GM19324 (cell line): ENCODE measurements around the gene FIZ1.
"Not testable (repeated sequence)": the region's sequence is repeated elsewhere in the genome, so short reads cannot be mapped to it uniquely, and the experiment has no call there.

Experiments used
- ATAC-seq: cut with Tn5 transposase; IDR thresholded peaks from one replicate; pipeline ENCODE4 v1.9.1; 2021; ENCODE audit warnings: mild to moderate bottlenecking, moderate library complexity; ENCODE audit not compliant: unreplicated experiment, low FRiP score

The FIZ1 gene

GRCh38 chr19:55598034-55598433 is 1.3 kb downstream of the FIZ1 start:
- no peak for ATAC-seq

DNA sequence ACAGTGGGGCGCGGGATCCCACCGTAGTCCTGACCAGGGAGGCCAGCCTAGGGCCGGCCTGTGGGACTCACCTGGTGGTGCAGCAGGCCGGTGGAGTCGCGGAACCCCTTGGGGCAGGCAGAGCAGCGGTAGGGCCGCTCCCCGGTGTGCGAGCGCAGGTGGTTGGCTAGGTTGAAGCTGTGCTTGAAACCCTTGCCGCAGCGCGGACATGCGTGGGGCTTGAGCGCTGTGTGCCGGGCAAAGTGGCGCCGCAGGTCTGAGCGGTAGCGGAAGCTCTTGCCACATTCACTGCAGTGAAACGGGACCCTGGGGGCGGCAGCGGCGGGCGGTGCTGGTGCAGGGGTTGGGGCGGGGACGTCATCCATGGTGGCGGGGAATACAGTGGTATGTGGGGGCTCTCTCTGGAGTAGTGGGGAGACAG is 1.8 kb downstream of the FIZ1 start:
- no peak for ATAC-seq

DNA sequence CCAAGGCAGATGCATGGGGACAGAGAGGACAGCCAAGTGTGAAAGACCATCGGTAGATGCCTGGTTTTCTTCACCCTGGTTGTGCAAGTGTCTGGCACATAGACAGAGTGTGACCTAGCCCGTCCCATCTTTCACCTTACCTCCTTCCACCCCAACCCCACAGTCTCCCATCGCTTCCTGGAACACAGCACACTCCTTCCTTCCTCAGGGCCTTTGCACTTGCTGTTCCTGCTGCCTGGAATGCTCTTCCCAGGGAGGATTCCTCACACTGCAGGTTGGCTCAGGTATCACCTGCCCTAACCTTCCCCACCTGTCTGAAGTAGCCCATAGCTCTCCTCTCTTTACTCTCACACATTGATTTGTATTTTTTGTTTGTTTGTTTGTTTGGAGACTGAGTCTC is 3.0 kb downstream of the FIZ1 start:
- ATAC-seq: no peak

DNA sequence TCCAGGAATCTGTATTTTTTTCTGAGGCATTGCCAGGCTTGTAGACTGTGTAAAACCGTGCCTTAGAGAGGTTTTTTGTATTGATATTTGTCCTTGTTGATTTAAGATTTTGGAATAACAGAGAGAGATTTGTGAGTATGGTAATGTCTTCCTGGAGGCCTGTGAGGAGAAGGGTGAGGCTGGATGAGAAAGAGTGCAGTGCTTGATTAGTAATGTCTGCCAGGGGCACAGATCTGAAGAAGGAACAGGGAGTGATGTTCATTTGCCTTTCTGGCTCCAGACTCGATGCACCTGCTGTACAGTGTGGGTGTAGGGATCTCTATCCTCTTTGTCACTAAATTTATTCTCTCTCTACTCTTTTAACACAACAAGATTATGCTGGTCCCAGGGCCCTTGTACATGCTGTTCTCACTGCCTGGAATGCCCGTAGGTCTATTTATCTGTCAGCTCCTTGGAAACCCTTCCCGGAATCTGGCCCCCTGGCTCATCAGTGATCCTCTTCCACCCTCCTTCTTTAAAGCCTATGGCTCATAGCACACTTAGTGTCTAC is 4.2 kb downstream of the FIZ1 start:
- ATAC-seq: no peak

- ATAC-seq: no peak
Observed at GRCh38 chr19:55593096-55593772, 6.1 kb downstream of the FIZ1 start.

- ATAC-seq: no peak
Observed at GRCh38 chr19:55592391-55593090, 6.8 kb downstream of the FIZ1 start.

- no peak for ATAC-seq
Observed at GRCh38 chr19:55591555-55591954, 7.8 kb downstream of the FIZ1 start.

- ATAC-seq: no peak
Observed at GRCh38 chr19:55590617-55591016, 8.7 kb downstream of the FIZ1 start.

GRCh38 chr19:55590109-55590508 is 9.2 kb downstream of the FIZ1 start:
- no peak for ATAC-seq

- no peak for ATAC-seq
Observed at GRCh38 chr19:55588738-55589137, 10.6 kb downstream of the FIZ1 start.

DNA sequence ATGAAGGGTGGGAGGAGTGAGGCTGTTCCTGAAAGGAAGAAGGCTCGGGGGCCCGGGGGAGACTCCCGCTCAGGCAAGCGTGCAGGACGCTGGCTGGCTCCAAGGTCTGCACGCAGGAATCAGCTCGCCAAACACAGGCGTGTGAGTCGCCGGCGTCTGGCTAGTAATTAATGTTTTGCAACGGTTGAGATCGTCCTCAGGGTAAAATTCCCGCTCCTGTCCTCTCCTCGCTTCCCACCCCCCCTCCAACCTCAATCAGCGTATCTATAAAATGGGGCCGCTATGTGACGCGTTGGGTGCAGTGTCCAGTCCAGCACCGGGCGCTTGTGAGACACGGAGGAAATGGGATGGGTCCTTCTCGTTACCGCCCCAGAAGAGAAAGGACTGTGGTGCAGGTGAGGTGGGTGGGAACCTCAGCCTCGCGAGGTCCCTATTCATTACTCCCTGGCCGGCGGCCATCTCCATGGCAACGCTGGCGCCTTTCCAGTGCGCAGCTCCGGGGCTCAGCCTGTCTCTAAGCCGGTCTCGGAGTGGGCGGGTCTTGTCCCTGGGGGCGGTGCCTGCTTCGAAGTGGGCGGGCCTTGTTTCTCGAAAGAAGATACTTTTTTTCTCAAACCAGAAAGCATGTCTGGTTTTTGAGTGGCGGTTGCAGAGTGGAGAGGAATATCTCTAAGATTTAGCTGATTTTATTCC is 12.2 kb downstream of the FIZ1 start:
- no peak for ATAC-seq

DNA sequence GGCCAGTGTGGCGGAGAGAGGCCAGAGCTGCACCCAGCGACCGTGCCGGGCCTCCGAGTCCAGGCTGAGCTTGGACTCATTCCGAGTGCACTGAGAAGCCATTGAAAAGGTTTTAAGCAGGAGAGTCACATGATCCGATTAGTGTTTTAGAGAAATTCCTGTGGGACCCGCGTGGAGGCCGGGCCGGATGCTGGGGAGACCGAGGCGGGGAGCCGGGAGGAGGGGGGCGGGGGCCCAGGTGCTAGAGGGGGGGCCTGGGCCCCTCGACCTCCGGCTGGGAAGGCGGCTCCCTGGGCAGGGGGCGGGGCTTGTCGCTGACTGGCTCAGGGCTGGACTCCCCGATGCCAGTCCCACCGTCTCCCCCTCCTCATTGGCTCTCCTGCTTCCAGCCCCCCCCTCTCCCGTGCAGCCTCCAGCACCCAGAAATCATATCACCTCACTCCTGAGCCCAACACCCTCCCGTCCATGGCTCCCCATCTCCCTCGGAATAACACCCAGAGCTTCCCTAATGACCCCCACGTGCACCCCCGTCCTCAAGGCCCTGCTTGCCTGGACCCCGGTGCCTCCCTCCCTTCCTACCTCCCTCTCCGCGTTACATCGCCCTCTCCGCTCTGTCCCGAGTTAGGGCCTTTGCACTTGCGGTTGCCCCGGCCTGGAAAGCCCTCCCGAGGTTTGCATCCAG is 13.5 kb downstream of the FIZ1 start:
- no peak for ATAC-seq

DNA sequence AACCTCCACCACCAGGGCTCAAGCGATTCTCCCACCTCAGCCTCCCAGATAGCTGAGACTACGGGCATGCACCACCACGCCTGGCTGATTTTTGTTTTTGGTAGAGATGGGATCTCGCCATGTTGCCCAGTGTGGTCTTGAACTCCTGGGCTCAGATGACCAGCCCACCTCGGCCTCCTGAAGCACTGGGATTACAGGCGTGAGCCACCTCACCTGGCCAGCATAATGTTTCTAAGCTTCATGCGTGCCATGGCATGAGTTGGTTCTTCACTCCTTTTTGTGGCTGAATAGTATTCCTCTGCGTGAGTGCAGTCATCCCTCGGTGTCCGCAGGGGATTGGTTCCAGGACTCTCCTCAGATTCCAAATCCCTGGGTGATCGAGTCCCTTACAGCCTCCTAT is 14.4 kb downstream of the FIZ1 start:
- no peak for ATAC-seq

- not testable (repeated sequence) for ATAC-seq
Observed at GRCh38 chr19:55583897-55584296, 15.4 kb downstream of the FIZ1 start.

DNA sequence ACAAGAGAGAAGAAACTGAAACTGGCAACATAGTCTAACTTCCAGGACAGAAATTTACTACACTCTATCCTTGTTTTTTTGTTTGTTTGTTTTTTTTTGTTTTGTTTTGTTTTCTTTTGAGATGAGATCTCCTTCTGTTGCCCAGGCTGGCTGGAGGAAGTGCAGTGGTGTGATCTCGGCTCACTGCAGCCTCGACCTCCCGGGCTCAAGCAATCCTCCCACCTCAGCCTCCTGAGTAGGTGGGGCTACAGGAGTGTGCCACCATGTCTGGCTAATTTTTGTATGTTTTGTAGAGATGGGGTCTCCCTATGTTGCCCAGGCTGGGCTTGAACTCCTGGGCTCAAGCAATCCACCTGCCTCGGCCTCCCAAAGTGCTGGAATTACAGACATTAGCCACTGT is 17.0 kb downstream of the FIZ1 start:
- not testable (repeated sequence) for ATAC-seq

- no peak for ATAC-seq
Observed at GRCh38 chr19:55581823-55582223, 17.5 kb downstream of the FIZ1 start.

- ATAC-seq: no peak
Observed at GRCh38 chr19:55581145-55581822, 18.0 kb downstream of the FIZ1 start.

- no peak for ATAC-seq
Observed at GRCh38 chr19:55580628-55581144, 18.6 kb downstream of the FIZ1 start, which contains the start of gene ZNF579. Gene ZNF579 (minus strand): TSS chr19:55580848. CDS start chr19:55579639, 1,209 bp downstream.

GRCh38 chr19:55579766-55580621 is 19.3 kb downstream of the FIZ1 start:
- ATAC-seq: no peak
